ENCODE data around the gene PRKRIP1.

The PRKRIP1 gene

GRCh38 chr7:102421706-102422240, 25.6 kb downstream of the PRKRIP1 start:
- H4K5ac ChIP-seq (ENCODE audit: low read length): no peak overlapping the region

GRCh38 chr7:102424129-102424551, 28.0 kb downstream of the PRKRIP1 start:
- no CpG with 5 or more reads among the region's 12 CpGs for WGBS (ENCODE audit: extremely low coverage, insufficient coverage, low lambda C conversion rate)
- DNase-seq: peak; percentile 27
- Histone ChIP-seq H3K9ac (ENCODE audit: low read length) (no peak overlapping the region), H2BK15ac (replicated peaks; ENCODE audit: low read depth) (no peak overlapping the region), H4K5ac (ENCODE audit: low read length) (no peak overlapping the region), H2BK5ac (ENCODE audit: low read length) (no peak overlapping the region), H2AK5ac (ENCODE audit: low read length) (no peak overlapping the region), H3K4me2 (ENCODE audit: low read length) (no peak overlapping the region), H3K4ac (ENCODE audit: low read depth, low read length) (no peak overlapping the region), H3K36me3 (ENCODE audit: control insufficient read depth, insufficient read depth, low read length) (peaks cover 8% of the 10 kb centered on the region), H2BK120ac (ENCODE audit: low read depth, low read length) (no peak overlapping the region), H3K56ac (ENCODE audit: low read length) (no peak overlapping the region), H4K8ac (ENCODE audit: low read depth, low read length) (no peak overlapping the region), H3K23ac (ENCODE audit: low read length) (no peak overlapping the region), H3K27ac (ENCODE audit: low read depth, low read length) (no peak overlapping the region), H3K18ac (ENCODE audit: low read length) (no peak overlapping the region), H3K79me2 (ENCODE audit: control insufficient read depth, insufficient read depth, low read length) (no peaks in the 10 kb centered on the region), H3K4me3 (ENCODE audit: low read length) (no peak overlapping the region), H3K79me1 (ENCODE audit: low read length) (no peaks in the 10 kb centered on the region), H3K4me1 (ENCODE audit: control insufficient read depth, low read depth, low read length) (no peaks in the 10 kb centered on the region), H3K27me3 (ENCODE audit: insufficient read depth, low read length, poor library complexity) (no peaks in the 10 kb centered on the region)

More at GRCh38 chr7:102421706-102422240, 25.6 kb downstream of the PRKRIP1 start:
- H3K23ac ChIP-seq (ENCODE audit: low read length): no peak overlapping the region
- H3K4me3 ChIP-seq (ENCODE audit: low read length): no peak overlapping the region
- no peak for DNase-seq
- no peaks in the 10 kb centered on the region for H3K79me2 ChIP-seq (ENCODE audit: control insufficient read depth, insufficient read depth, low read length)
- peaks cover 10% of the 10 kb centered on the region for H3K36me3 ChIP-seq (ENCODE audit: control insufficient read depth, insufficient read depth, low read length)
- no peak overlapping the region for H3K27ac ChIP-seq (ENCODE audit: low read depth, low read length)
- no peak overlapping the region for H3K18ac ChIP-seq (ENCODE audit: low read length)
- no peak overlapping the region for H3K56ac ChIP-seq (ENCODE audit: low read length)
- H2AK5ac ChIP-seq (ENCODE audit: low read length): no peak overlapping the region
- H4K8ac ChIP-seq (ENCODE audit: low read depth, low read length): no peak overlapping the region
- H2BK5ac ChIP-seq (ENCODE audit: low read length): no peak overlapping the region
- no peak overlapping the region for H3K4me2 ChIP-seq (ENCODE audit: low read length)
- no peak overlapping the region for H3K9ac ChIP-seq (ENCODE audit: low read length)
- no CpG with 5 or more reads among the region's 10 CpGs for WGBS (ENCODE audit: extremely low coverage, insufficient coverage, low lambda C conversion rate)
- no peaks in the 10 kb centered on the region for H3K27me3 ChIP-seq (ENCODE audit: insufficient read depth, low read length, poor library complexity)
- H2BK120ac ChIP-seq (ENCODE audit: low read depth, low read length): no peak overlapping the region
- H2BK15ac ChIP-seq (replicated peaks; ENCODE audit: low read depth): no peak overlapping the region
- H3K79me1 ChIP-seq (ENCODE audit: low read length): no peaks in the 10 kb centered on the region
- H3K4ac ChIP-seq (ENCODE audit: low read depth, low read length): no peak overlapping the region
- H3K4me1 ChIP-seq (ENCODE audit: control insufficient read depth, low read depth, low read length): no peaks in the 10 kb centered on the region

- no peak overlapping the region for H4K5ac ChIP-seq (ENCODE audit: low read length)
- no CpG with 5 or more reads among the region's 13 CpGs for WGBS (ENCODE audit: extremely low coverage, insufficient coverage, low lambda C conversion rate)
- H3K18ac ChIP-seq (ENCODE audit: low read length): no peak overlapping the region
- H3K4me1 ChIP-seq (ENCODE audit: control insufficient read depth, low read depth, low read length): no peaks in the 10 kb centered on the region
- H2AK5ac ChIP-seq (ENCODE audit: low read length): no peak overlapping the region
- H3K79me2 ChIP-seq (ENCODE audit: control insufficient read depth, insufficient read depth, low read length): no peaks in the 10 kb centered on the region
- H3K9ac ChIP-seq (ENCODE audit: low read length): no peak overlapping the region
- H4K8ac ChIP-seq (ENCODE audit: low read depth, low read length): no peak overlapping the region
- H3K4me2 ChIP-seq (ENCODE audit: low read length): no peak overlapping the region
- no peak overlapping the region for H3K4ac ChIP-seq (ENCODE audit: low read depth, low read length)
- no peaks in the 10 kb centered on the region for H3K79me1 ChIP-seq (ENCODE audit: low read length)
- no peak overlapping the region for H2BK5ac ChIP-seq (ENCODE audit: low read length)
- no peak overlapping the region for H2BK15ac ChIP-seq (replicated peaks; ENCODE audit: low read depth)
- H3K56ac ChIP-seq (ENCODE audit: low read length): peak overlapping the region; percentile 25
- H2BK120ac ChIP-seq (ENCODE audit: low read depth, low read length): no peak overlapping the region
- H3K23ac ChIP-seq (ENCODE audit: low read length): no peak overlapping the region
- no peaks in the 10 kb centered on the region for H3K27me3 ChIP-seq (ENCODE audit: insufficient read depth, low read length, poor library complexity)
- peaks cover 8% of the 10 kb centered on the region for H3K36me3 ChIP-seq (ENCODE audit: control insufficient read depth, insufficient read depth, low read length)
- H3K27ac ChIP-seq (ENCODE audit: low read depth, low read length): no peak overlapping the region
- DNase-seq: no peak
- H3K4me3 ChIP-seq (ENCODE audit: low read length): no peak overlapping the region
These were observed 28.6 kb downstream of the PRKRIP1 start for GRCh38 chr7:102424787-102425218.

- Histone ChIP-seq H4K5ac (ENCODE audit: low read length) (no peak overlapping the region), H2BK120ac (ENCODE audit: low read depth, low read length) (no peak overlapping the region), H3K4me2 (ENCODE audit: low read length) (no peak overlapping the region), H2AK5ac (ENCODE audit: low read length) (no peak overlapping the region), H3K18ac (ENCODE audit: low read length) (no peak overlapping the region), H2BK5ac (ENCODE audit: low read length) (no peak overlapping the region), H3K79me2 (ENCODE audit: control insufficient read depth, insufficient read depth, low read length) (no peaks in the 10 kb centered on the region), H3K4me1 (ENCODE audit: control insufficient read depth, low read depth, low read length) (no peaks in the 10 kb centered on the region), H3K4me3 (ENCODE audit: low read length) (no peak overlapping the region), H3K27ac (ENCODE audit: low read depth, low read length) (no peak overlapping the region), H3K36me3 (ENCODE audit: control insufficient read depth, insufficient read depth, low read length) (peaks cover 6% of the 10 kb centered on the region), H3K79me1 (ENCODE audit: low read length) (no peaks in the 10 kb centered on the region), H2BK15ac (replicated peaks; ENCODE audit: low read depth) (no peak overlapping the region), H3K23ac (ENCODE audit: low read length) (no peak overlapping the region), H3K9ac (ENCODE audit: low read length) (no peak overlapping the region), H4K8ac (ENCODE audit: low read depth, low read length) (no peak overlapping the region), H3K56ac (ENCODE audit: low read length) (no peak overlapping the region), H3K27me3 (ENCODE audit: insufficient read depth, low read length, poor library complexity) (no peaks in the 10 kb centered on the region), H3K4ac (ENCODE audit: low read depth, low read length) (no peak overlapping the region)
- DNase-seq: no peak
- WGBS (ENCODE audit: extremely low coverage, insufficient coverage, low lambda C conversion rate): no CpG with 5 or more reads among the region's 25 CpGs
These were observed 29.6 kb downstream of the PRKRIP1 start for GRCh38 chr7:102425639-102426267.

- Histone ChIP-seq H3K27me3 (ENCODE audit: insufficient read depth, low read length, poor library complexity) (no peaks in the 10 kb centered on the region), H3K4me3 (ENCODE audit: low read length) (no peak overlapping the region), H3K79me1 (ENCODE audit: low read length) (no peaks in the 10 kb centered on the region), H2BK15ac (replicated peaks; ENCODE audit: low read depth) (no peak overlapping the region), H3K18ac (ENCODE audit: low read length) (no peak overlapping the region), H2AK5ac (ENCODE audit: low read length) (no peak overlapping the region), H3K56ac (ENCODE audit: low read length) (no peak overlapping the region), H2BK120ac (ENCODE audit: low read depth, low read length) (no peak overlapping the region), H4K8ac (ENCODE audit: low read depth, low read length) (no peak overlapping the region), H3K4me2 (ENCODE audit: low read length) (no peak overlapping the region), H3K36me3 (ENCODE audit: control insufficient read depth, insufficient read depth, low read length) (peaks cover 5% of the 10 kb centered on the region), H2BK5ac (ENCODE audit: low read length) (no peak overlapping the region), H3K4me1 (ENCODE audit: control insufficient read depth, low read depth, low read length) (peaks cover 1% of the 10 kb centered on the region), H3K4ac (ENCODE audit: low read depth, low read length) (no peak overlapping the region), H3K27ac (ENCODE audit: low read depth, low read length) (no peak overlapping the region), H3K9ac (ENCODE audit: low read length) (no peak overlapping the region), H4K5ac (ENCODE audit: low read length) (no peak overlapping the region), H3K23ac (ENCODE audit: low read length) (no peak overlapping the region), H3K79me2 (ENCODE audit: control insufficient read depth, insufficient read depth, low read length) (no peaks in the 10 kb centered on the region)
- WGBS (ENCODE audit: extremely low coverage, insufficient coverage, low lambda C conversion rate): no CpG with 5 or more reads among the region's 16 CpGs
- DNase-seq: no peak
These were observed 30.3 kb downstream of the PRKRIP1 start for GRCh38 chr7:102426268-102427018.
